ENCODE results near the gene BRCA2.

GRCh38 chr13:32266130-32266529, 49.2 kb upstream of the BRCA2 start:
- TF ChIP-seq CTCF (IDR thresholded peaks at IDR 0.05) (no peak), EP300 (IDR thresholded peaks at IDR 0.05) (no peak)

All from gastroesophageal sphincter (tissue), 3 donors.